Heart right ventricle (tissue), 16 donors: ENCODE data around the gene DNAH10. TPM values are rescaled to one million over a fixed set of nuclear protein-coding genes. Genes with fewer than 3 reads are reported as not detected.

ENCODE experiments used
- ATAC-seq, 8 donors: fragments of 200-7000 bp; cut with Tn5 transposase; one replicate each; pipeline ENCODE4 v1.9.1; 2020; ENCODE audit warnings: mild to moderate bottlenecking in 8 of 8, moderate library complexity in 8 of 8, moderate number of reproducible peaks in 1 of 8
- DNase-seq, 2 donors: peaks; one replicate each; pipeline ENCODE4 v3.0.0-alpha.2; 2020
- H3K27ac ChIP-seq, 10 donors: fragments of 200-600 bp; sonication (generic) in 2 of 10; one replicate each; pipeline versions ENCODE4 v1.5.0 to v1.8.0; 2020 to 2022; ENCODE audit warnings: mild to moderate bottlenecking in 3 of 10
- H3K27me3 ChIP-seq, 7 donors: fragments of 200-600 bp; one replicate each; pipeline ENCODE4 v1.8.0; 2021 to 2022; ENCODE audit warnings: mild to moderate bottlenecking in 2 of 7
- H3K36me3 ChIP-seq, 9 donors: fragments of 200-600 bp; sonication (generic) in 1 of 9; one replicate each; pipeline versions ENCODE4 v1.5.0 to v1.8.0; 2020 to 2022; ENCODE audit warnings: mild to moderate bottlenecking in 2 of 9
- H3K4me1 ChIP-seq, 9 donors: fragments of 200-600 bp; sonication (generic) in 1 of 9; one replicate each; pipeline versions ENCODE4 v1.5.0 to v1.8.0; 2020 to 2022; ENCODE audit warnings: mild to moderate bottlenecking in 4 of 9
- H3K4me3 ChIP-seq, 10 donors: fragments of 200-600 bp; sonication (generic) in 2 of 10; one replicate each; pipeline versions ENCODE4 v1.5.0 to v1.8.0; 2020 to 2022; ENCODE audit warnings: mild to moderate bottlenecking in 7 of 10, moderate library complexity in 2 of 10
- H3K9me3 ChIP-seq, 11 donors: fragments of 200-600 bp in 10 of 11; sonication (generic) in 2 of 11; one replicate each; pipeline versions ENCODE4 v1.5.0 to v1.8.0; 2013 to 2022; ENCODE audit warnings: mild to moderate bottlenecking in 2 of 11, control low read depth in 1 of 11, moderate library complexity in 1 of 11
- WGBS, 2 donors: extraction: QIAGEN DNeasy Blood & Tissue Kit; methylation state at CpG; one replicate each; pipeline ENCODE4 v1.1.7; 2013; ENCODE audit warnings: inconsistent platforms in 1 of 2; 5-methylcytosine and 5-hydroxymethylcytosine counted together
- intact Hi-C, 10 donors: fragments of 100-400 bp; cut with DNase I; formaldehyde crosslinking; loops; one replicate each; pipeline versions ENCODE4 v1.11.1 to v1.14.2; 2022
- polyA plus RNA-seq, 2 donors: library from polyadenylated mRNA; stranded (reverse); fragments of 200-250 nt; gene quantifications; one replicate each; pipeline ENCODE4 v1.2.3, GENCODE V29; 2013
- total RNA-seq, 10 donors: library from RNA; stranded (reverse); fragmentation: NEBNext Ultra II Directional in 3 of 10; extraction: Animal tissue kit (Norgen Biotek cat#: 25700) in 3 of 10; gene quantifications; one replicate each; pipeline versions ENCODE4 v1.2.1 to v1.2.4, GENCODE V29; 2021 to 2023
- TF ChIP-seq, protein P1 (sequence below), 9 donors: fragments of 200-600 bp; sonication (generic) in 2 of 9; IDR thresholded peaks; one replicate each; pipeline versions ENCODE4 v1.5.0 to v1.8.0; 2021 to 2022; ENCODE audit warnings: antibody characterized with exemption in 9 of 9, mild to moderate bottlenecking in 5 of 9, moderate library complexity in 1 of 9
- donor health status: Arrhythmogenic right ventricular cardiomyopathy.
- donor health status: ischemic (EF 13 %, LVEDD 7.1; RV severe dilation, severe dysfunction).
- donor health status: healthy with polysubstance abuse.
- donor health status: DM: no; HTN: yes; CAD: no.
- donor health status: DM: no; HTN: no; CAD: no.
- donor health status: ischemic (EF 25% LVEDD 6.9; RV normal size, moderate dysfunction).
- donor health status: ischemic (EF 25% LVEDD 5.7; RV mildly dilated, moderate dysfunction).
- donor health status: healthy.
- donor health status: DM: yes; HTN: yes; CAD: no.
- donor health status: Ischemic cardiomyopathy.
- donor health status: ischemic (EF 35%, LVEDD 5.7; RV mildly dilated, moderate dysfunction).
- donor health status: nonischemic (EF 11% LVEDD 7.7; RV severe dilation, severe dysfunction).
- donor health status: DM: yes; HTN: yes; CAD: no.
- donor health status: PGD.
- donor health status: ischemic (EF 29% LVEDD 5.4; RV normal size, mild dysfunction).
- donor health status: nonischemic (EF 23%, LVEDD 6.1; RV moderate dilation, normal function).

The DNAH10 gene
- total and polyA plus RNA-seq, 12 donors, result 0.05 to 0.60 (median 0.09) TPM; not detected in 3

- DNase-seq (no peak), ATAC-seq (no peak)
- Histone ChIP-seq H3K27me3 (peaks cover 0 to 58% (median 30%) of the 10 kb centered on the region in 7 donors), H3K9me3 (no peaks in the 10 kb centered on the region), H3K4me3 (no peak overlapping the region), H3K36me3 (no peaks in the 10 kb centered on the region), H3K27ac (no peak overlapping the region), H3K4me1 (no peaks in the 10 kb centered on the region)
- 86 to 88% methylated on average over 7 of the region's 7 CpGs for WGBS, 2 donors
- TF ChIP-seq, protein P1, sequence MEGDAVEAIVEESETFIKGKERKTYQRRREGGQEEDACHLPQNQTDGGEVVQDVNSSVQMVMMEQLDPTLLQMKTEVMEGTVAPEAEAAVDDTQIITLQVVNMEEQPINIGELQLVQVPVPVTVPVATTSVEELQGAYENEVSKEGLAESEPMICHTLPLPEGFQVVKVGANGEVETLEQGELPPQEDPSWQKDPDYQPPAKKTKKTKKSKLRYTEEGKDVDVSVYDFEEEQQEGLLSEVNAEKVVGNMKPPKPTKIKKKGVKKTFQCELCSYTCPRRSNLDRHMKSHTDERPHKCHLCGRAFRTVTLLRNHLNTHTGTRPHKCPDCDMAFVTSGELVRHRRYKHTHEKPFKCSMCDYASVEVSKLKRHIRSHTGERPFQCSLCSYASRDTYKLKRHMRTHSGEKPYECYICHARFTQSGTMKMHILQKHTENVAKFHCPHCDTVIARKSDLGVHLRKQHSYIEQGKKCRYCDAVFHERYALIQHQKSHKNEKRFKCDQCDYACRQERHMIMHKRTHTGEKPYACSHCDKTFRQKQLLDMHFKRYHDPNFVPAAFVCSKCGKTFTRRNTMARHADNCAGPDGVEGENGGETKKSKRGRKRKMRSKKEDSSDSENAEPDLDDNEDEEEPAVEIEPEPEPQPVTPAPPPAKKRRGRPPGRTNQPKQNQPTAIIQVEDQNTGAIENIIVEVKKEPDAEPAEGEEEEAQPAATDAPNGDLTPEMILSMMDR (IDR thresholded peaks at IDR 0.05), result no peak
- intact Hi-C loops, result no loop called here
These were observed 128.9 kb downstream of the DNAH10 start for GRCh38 chr12:123891011-123891410.

GRCh38 chr12:123891516-123892179, 129.5 kb downstream of the DNAH10 start:
- Histone ChIP-seq H3K4me1 (no peaks in the 10 kb centered on the region), H3K36me3 (no peaks in the 10 kb centered on the region), H3K27me3 (peaks cover 0 to 58% (median 30%) of the 10 kb centered on the region in 7 donors), H3K27ac (no peak overlapping the region), H3K9me3 (no peaks in the 10 kb centered on the region), H3K4me3 (no peak overlapping the region)
- DNase-seq (no peak), ATAC-seq (no peak)
- TF ChIP-seq, protein P1 (IDR thresholded peaks at IDR 0.05), result no peak
- intact Hi-C loops, result no loop called here
- WGBS, 2 donors, result 57 to 75% methylated on average over 15 of the region's 15 CpGs

DNA sequence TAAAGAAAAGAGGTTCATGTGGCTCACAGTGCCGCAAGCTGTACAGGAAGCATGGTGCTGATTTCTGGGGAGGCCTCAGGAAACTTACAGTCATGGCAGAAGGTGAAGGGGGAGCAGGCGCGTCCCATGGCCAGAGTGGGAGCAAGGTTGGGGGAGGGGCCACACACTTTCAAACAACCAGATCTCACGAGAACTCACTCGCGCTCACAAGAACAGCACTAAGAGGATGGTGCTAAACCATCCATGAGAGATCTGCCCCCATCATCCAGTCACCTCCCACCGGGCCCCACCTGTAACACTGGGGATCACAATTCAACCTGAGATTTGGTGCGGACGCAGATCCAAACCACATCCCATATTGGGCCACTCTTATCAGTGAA, 130.1 kb downstream of the DNAH10 start:
- no peak overlapping the region for H3K4me3 ChIP-seq
- no peak overlapping the region for H3K27ac ChIP-seq
- no peak for DNase-seq
- no peak for ATAC-seq
- H3K9me3 ChIP-seq, result no peaks in the 10 kb centered on the region
- TF ChIP-seq, protein P1 (IDR thresholded peaks at IDR 0.05), result no peak
- WGBS, 2 donors, result 90% methylated on average over 9 of the region's 9 CpGs
- H3K4me1 ChIP-seq, result no peaks in the 10 kb centered on the region
- intact Hi-C loops, result no loop called here
- H3K27me3 ChIP-seq, result peaks cover 0 to 54% (median 26%) of the 10 kb centered on the region in 7 donors
- no peaks in the 10 kb centered on the region for H3K36me3 ChIP-seq

DNA sequence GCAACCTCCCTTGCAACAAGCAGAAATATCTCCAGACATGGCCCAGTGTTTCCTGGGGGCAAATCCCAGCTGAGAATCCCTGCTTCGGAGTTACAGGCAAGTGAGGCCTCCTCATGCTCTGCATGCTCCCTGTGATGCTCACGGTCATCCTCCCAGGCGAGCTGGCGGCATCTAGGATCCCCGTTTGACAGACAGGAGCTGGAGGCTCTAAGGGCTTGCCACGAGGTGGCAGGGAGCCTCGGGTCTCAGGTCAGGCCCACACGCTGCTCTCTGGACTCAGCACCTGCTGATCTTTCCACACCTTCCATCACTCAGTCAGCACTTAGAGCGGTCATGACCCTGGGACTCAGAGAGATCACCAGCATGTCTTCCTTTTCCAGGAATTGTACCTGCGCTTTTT, 130.8 kb downstream of the DNAH10 start:
- H3K36me3 ChIP-seq, result no peaks in the 10 kb centered on the region
- peak in 1 of 8 donors; percentile 25 for ATAC-seq
- no peak overlapping the region for H3K27ac ChIP-seq
- TF ChIP-seq, protein P1 (IDR thresholded peaks at IDR 0.05), result no peak
- intact Hi-C loops, result no loop called here
- 35 to 46% methylated on average over 10 of the region's 10 CpGs for WGBS, 2 donors
- no peak overlapping the region for H3K4me3 ChIP-seq
- DNase-seq, result no peak
- H3K4me1 ChIP-seq, result no peaks in the 10 kb centered on the region
- no peaks in the 10 kb centered on the region for H3K9me3 ChIP-seq
- H3K27me3 ChIP-seq, result peaks cover 0 to 49% (median 22%) of the 10 kb centered on the region in 7 donors
